IMR-90 (cell line): ENCODE data around the gene COL23A1. TPM values are rescaled to one million over a fixed set of nuclear protein-coding genes. Genes with fewer than 3 reads are reported as not detected.

Experiments
- ATAC-seq: fragments of 200-7000 bp; cut with Tn5 transposase; 2 replicates; pipeline ENCODE4 v1.9.1; 2020; ENCODE audit warnings: low read depth, mild to moderate bottlenecking, moderate library complexity
- BruUV-seq: library from RNA; stranded (reverse); fragments of 400-500 nt; replicated peaks from 2 replicates; lab custom pipeline; 2021; lab: Mats Ljungman, UMichigan
- CTCF ChIA-PET: fragments of 300-600 bp; formaldehyde crosslinking; extraction: SDS; loops from one replicate; lab custom pipeline; 2021; ENCODE audit warnings: antibody characterized with exemption; lab: Yijun Ruan, JAX
- POLR2A ChIA-PET: fragments of 300-600 bp; sonication (Branson Sonifier 250); formaldehyde crosslinking; loops from one replicate; lab custom pipeline; 2022; ENCODE audit warnings: antibody characterized with exemption; ENCODE audit not compliant: unreplicated experiment; lab: Charles Lee
- DNase-seq: peaks from one replicate; pipeline ENCODE4 v3.0.0; 2013
- H2AFZ ChIP-seq: replicated peaks from 2 replicates; pipeline ENCODE3; 2013; ENCODE audit warnings: low read length, mild to moderate bottlenecking; ENCODE audit not compliant: poor library complexity
- H2AK5ac ChIP-seq: 2 replicates; pipeline ENCODE4 v1.6.1; 2013; ENCODE audit warnings: low read depth, low read length, inconsistent platforms
- H2AK9ac ChIP-seq: replicated peaks from 2 replicates; pipeline ENCODE3; 2013; ENCODE audit warnings: mild to moderate bottlenecking, low read depth, low read length, moderate library complexity; ENCODE audit not compliant: poor library complexity
- H2BK120ac ChIP-seq: 2 replicates; pipeline ENCODE4 v1.6.1; 2013; ENCODE audit warnings: low read depth, low read length, inconsistent platforms
- H2BK15ac ChIP-seq: 3 replicates; pipeline ENCODE4 v1.6.1; 2013; ENCODE audit warnings: low read depth, low read length, inconsistent platforms
- H2BK20ac ChIP-seq: 2 replicates; pipeline ENCODE4 v1.6.1; 2013; ENCODE audit warnings: low read depth, mild to moderate bottlenecking, inconsistent platforms, low read length, moderate library complexity
- H2BK5ac ChIP-seq: 2 replicates; pipeline ENCODE4 v1.6.1; 2013; ENCODE audit warnings: mild to moderate bottlenecking, low read depth, low read length, inconsistent platforms; ENCODE audit not compliant: poor library complexity, severe bottlenecking
- H3K14ac ChIP-seq: replicated peaks from 2 replicates; pipeline ENCODE4 v1.6.1; 2013; ENCODE audit warnings: low read depth, low read length, inconsistent platforms
- H3K18ac ChIP-seq: 2 replicates; pipeline ENCODE4 v1.6.1; 2013; ENCODE audit warnings: low read depth, low read length, control low read depth
- H3K23ac ChIP-seq: 2 replicates; pipeline ENCODE4 v1.6.1; 2013; ENCODE audit warnings: low read depth, low read length, inconsistent platforms
- H3K27ac ChIP-seq: 2 replicates; pipeline ENCODE4 v1.5.1; 2013; ENCODE audit warnings: mild to moderate bottlenecking, control low read depth, low read length; ENCODE audit not compliant: insufficient read depth
- H3K27me3 ChIP-seq: 2 replicates; pipeline ENCODE4 v1.6.1; 2013; ENCODE audit warnings: low read length; ENCODE audit not compliant: control insufficient read depth, insufficient read depth
- H3K36me3 ChIP-seq: 2 replicates; pipeline ENCODE4 v1.6.1; 2013; ENCODE audit warnings: low read length, mixed read lengths; ENCODE audit not compliant: control insufficient read depth, insufficient read depth
- H3K4ac ChIP-seq: 2 replicates; pipeline ENCODE4 v1.6.1; 2013; ENCODE audit warnings: low read depth, low read length, inconsistent platforms
- H3K4me1 ChIP-seq: 2 replicates; pipeline ENCODE4 v1.6.1; 2013; ENCODE audit warnings: low read length, mixed read lengths; ENCODE audit not compliant: control insufficient read depth, insufficient read depth
- H3K4me2 ChIP-seq: 2 replicates; pipeline ENCODE4 v1.6.1; 2013; ENCODE audit warnings: low read depth, mild to moderate bottlenecking, control low read depth, low read length, moderate library complexity
- H3K4me3 ChIP-seq: 2 replicates; pipeline ENCODE4 v1.5.1; 2013; ENCODE audit warnings: low read depth, mild to moderate bottlenecking, control low read depth, low read length, moderate library complexity; ENCODE audit not compliant: insufficient read depth
- H3K56ac ChIP-seq: 2 replicates; pipeline ENCODE4 v1.6.1; 2013; ENCODE audit warnings: low read length, inconsistent platforms; ENCODE audit not compliant: insufficient read depth; ENCODE audit errors: extremely low read depth
- H3K79me1 ChIP-seq, 2 experiments: 2 replicates each; pipeline ENCODE4 v1.6.1; 2013; ENCODE audit warnings: low read length in 2 of 2, inconsistent platforms in 1 of 2, low read depth in 1 of 2
- H3K9ac ChIP-seq: 2 replicates; pipeline ENCODE4 v1.6.1; 2013; ENCODE audit warnings: low read depth, low read length, control low read depth
- H3K9me1 ChIP-seq: 2 replicates; pipeline ENCODE4 v1.6.1; 2013; ENCODE audit warnings: low read length, inconsistent platforms; ENCODE audit not compliant: insufficient read depth
- H3K9me3 ChIP-seq: 2 replicates; pipeline ENCODE4 v1.6.1; 2013; ENCODE audit warnings: low read length; ENCODE audit not compliant: control insufficient read depth, insufficient read depth
- H4K20me1 ChIP-seq: 2 replicates; pipeline ENCODE4 v1.6.1; 2013; ENCODE audit warnings: low read length, inconsistent platforms; ENCODE audit not compliant: insufficient read depth
- H4K5ac ChIP-seq: 2 replicates; pipeline ENCODE4 v1.6.1; 2013; ENCODE audit warnings: mild to moderate bottlenecking, low read depth, low read length, control low read depth
- H4K8ac ChIP-seq, 2 experiments: 2 replicates each; pipeline ENCODE4 v1.6.1; 2013; ENCODE audit warnings: low read depth in 2 of 2, low read length in 2 of 2, control low read depth in 1 of 2, inconsistent platforms in 1 of 2
- H4K91ac ChIP-seq: 2 replicates; pipeline ENCODE4 v1.6.1; 2013; ENCODE audit warnings: low read depth, low read length, inconsistent platforms; ENCODE audit not compliant: insufficient read depth
- CEBPB ChIP-seq: IDR thresholded peaks from 2 replicates; pipeline ENCODE4 v1.6.1; 2012; ENCODE audit warnings: low read depth, low read length, improper control_type of control experiment
- CHD1 ChIP-seq: IDR thresholded peaks from 2 replicates; pipeline ENCODE4 v1.6.1; 2012; ENCODE audit warnings: low read depth, low read length, improper control_type of control experiment
- MAFK ChIP-seq: IDR thresholded peaks from 2 replicates; pipeline ENCODE4 v1.6.1; 2012; ENCODE audit warnings: low read depth, low read length, improper control_type of control experiment
- MAZ ChIP-seq: IDR thresholded peaks from 2 replicates; pipeline ENCODE4 v1.6.1; 2012; ENCODE audit warnings: low read depth, mild to moderate bottlenecking, low read length, improper control_type of control experiment, moderate library complexity, borderline replicate concordance
- SMC3 ChIP-seq: fragments of 150-350 bp; IDR thresholded peaks from 2 replicates; pipeline ENCODE4 v1.6.1; 2016; ENCODE audit warnings: low read depth, mild to moderate bottlenecking, antibody characterized with exemption, low read length, moderate library complexity
- USF2 ChIP-seq: fragments of 150-350 bp; IDR thresholded peaks from 2 replicates; pipeline ENCODE4 v1.6.1; 2017; ENCODE audit warnings: mild to moderate bottlenecking, antibody characterized with exemption, low read length, low read depth
- WGBS, 2 experiments: methylation state at CpG; one replicate each; pipeline versions ENCODE4 v1.1.5 to v1.1.7; 2013; ENCODE audit warnings: missing lambda C conversion rate in 2 of 2; ENCODE audit not compliant: insufficient read length in 1 of 2; ENCODE audit errors: extremely low coverage in 2 of 2; 5-methylcytosine and 5-hydroxymethylcytosine counted together
- dilution Hi-C: fragments of 300-500 bp; cut with HindIII; formaldehyde crosslinking; loops from one replicate; pipeline ENCODE4 v1.14.3; 2018; ENCODE audit warnings: low sequenced_read_pairs; ENCODE audit not compliant: unreplicated experiment
- in situ Hi-C: fragments of 300-500 bp; cut with MboI; formaldehyde crosslinking; loops from 3 replicates; pipeline ENCODE4 v1.14.3; 2019; ENCODE audit warnings: low sequenced_read_pairs, inconsistent platforms, mixed read lengths
- intact Hi-C: fragments of 100-400 bp; cut with micrococcal nuclease; formaldehyde crosslinking; loops from 2 replicates; pipeline ENCODE4 v1.10.0; 2022
- polyA plus RNA-seq, 3 experiments: library from polyadenylated mRNA; depleted of rRNA; stranded (reverse); fragments of >200 nt; gene quantifications; 2 replicates each; pipeline ENCODE4 v1.2.3, GENCODE V29; 2012; ENCODE audit warnings: low replicate concordance in 1 of 3
- total RNA-seq: library from RNA; depleted of rRNA; stranded (reverse); fragments of >200 nt; gene quantifications from 2 replicates; pipeline ENCODE4 v1.2.3, GENCODE V29; 2012
- TF ChIP-seq, protein P1 (sequence below): fragments of 150-350 bp; IDR thresholded peaks from 2 replicates; pipeline ENCODE4 v1.6.1; 2016; ENCODE audit warnings: low read depth, mild to moderate bottlenecking, low read length, moderate library complexity, borderline replicate concordance

Gene COL23A1
- total and polyA plus RNA-seq, 2 of the 4 experiments (the other 2 are of a cell fraction), result not detected

DNA sequence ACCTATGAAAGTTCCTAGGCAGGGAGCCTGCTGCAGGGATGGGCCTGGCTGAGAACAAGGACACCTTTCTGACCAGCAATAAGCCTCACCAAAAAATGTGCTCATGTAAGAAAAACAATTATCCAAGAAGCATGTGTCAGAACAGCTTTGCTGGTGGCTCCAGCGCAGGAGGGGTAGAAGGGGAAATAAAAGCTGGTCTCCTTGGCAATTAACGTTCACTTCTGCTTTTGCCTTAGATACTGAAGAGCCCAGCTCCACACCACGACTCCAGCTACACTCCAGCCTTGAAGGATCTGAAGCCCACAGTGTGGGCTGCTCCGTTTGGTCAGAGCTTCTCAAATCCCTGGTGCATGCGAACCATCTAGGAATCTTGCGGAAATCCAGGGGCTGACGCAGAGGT, 250.0 kb downstream of the COL23A1 start:
- ChIA-PET POLR2A (no interaction called here), CTCF (no interaction called here)
- Histone ChIP-seq H3K4me3 (no peak overlapping the region), H4K8ac (no peak overlapping the region), H2AFZ (no peak overlapping the region), H3K36me3 (no peaks in the 10 kb centered on the region), H3K79me1 (no peaks in the 10 kb centered on the region), H3K4ac (no peak overlapping the region), H2BK5ac (no peak overlapping the region), H2BK20ac (no peak overlapping the region), H4K20me1 (no peaks in the 10 kb centered on the region), H2BK15ac (no peak overlapping the region), H3K9ac (no peak overlapping the region), H3K4me2 (no peak overlapping the region), H3K23ac (no peak overlapping the region), H4K5ac (no peak overlapping the region), H2AK5ac (no peak overlapping the region), H3K27me3 (no peaks in the 10 kb centered on the region; the same call in 1 of the 2 replicates), H3K9me1 (no peaks in the 10 kb centered on the region), H3K18ac (no peak overlapping the region), H3K56ac (no peak overlapping the region), H3K14ac (no peak overlapping the region), H2BK120ac (no peak overlapping the region), H3K4me1 (no peaks in the 10 kb centered on the region), H3K27ac (no peak overlapping the region), H4K91ac (no peak overlapping the region), H3K9me3 (peaks cover 9% of the 10 kb centered on the region), H2AK9ac (no peak overlapping the region)
- intact Hi-C loops, result no loop called here
- in situ Hi-C loops, result no loop called here
- TF ChIP-seq CEBPB (no peak), MAFK (no peak), CHD1 (no peak), USF2 (no peak), MAZ (no peak), SMC3 (no peak)
- TF ChIP-seq, protein P1, sequence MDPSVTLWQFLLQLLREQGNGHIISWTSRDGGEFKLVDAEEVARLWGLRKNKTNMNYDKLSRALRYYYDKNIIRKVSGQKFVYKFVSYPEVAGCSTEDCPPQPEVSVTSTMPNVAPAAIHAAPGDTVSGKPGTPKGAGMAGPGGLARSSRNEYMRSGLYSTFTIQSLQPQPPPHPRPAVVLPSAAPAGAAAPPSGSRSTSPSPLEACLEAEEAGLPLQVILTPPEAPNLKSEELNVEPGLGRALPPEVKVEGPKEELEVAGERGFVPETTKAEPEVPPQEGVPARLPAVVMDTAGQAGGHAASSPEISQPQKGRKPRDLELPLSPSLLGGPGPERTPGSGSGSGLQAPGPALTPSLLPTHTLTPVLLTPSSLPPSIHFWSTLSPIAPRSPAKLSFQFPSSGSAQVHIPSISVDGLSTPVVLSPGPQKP, result no peak
- no TSS peak for BruUV-seq
- WGBS, 2 experiments, result 79% methylated on average over 3 of the region's 7 CpGs; no CpG with 5 or more reads in 1 of the 2 experiments
- ATAC-seq (no peak), DNase-seq (no peak)
- dilution Hi-C loops, result no loop called here
